ENCODE measurements around the gene ANAPC13. TPM values are rescaled to one million over a fixed set of nuclear protein-coding genes. Genes with fewer than 3 reads are reported as not detected.
A peak's percentile ranks its signal among the peaks of the same experiment; 100 is the strongest.

Gene ANAPC13
- total and polyA plus RNA-seq, 2 donors from 2014 or later, result 55.3 to 160 TPM

DNA sequence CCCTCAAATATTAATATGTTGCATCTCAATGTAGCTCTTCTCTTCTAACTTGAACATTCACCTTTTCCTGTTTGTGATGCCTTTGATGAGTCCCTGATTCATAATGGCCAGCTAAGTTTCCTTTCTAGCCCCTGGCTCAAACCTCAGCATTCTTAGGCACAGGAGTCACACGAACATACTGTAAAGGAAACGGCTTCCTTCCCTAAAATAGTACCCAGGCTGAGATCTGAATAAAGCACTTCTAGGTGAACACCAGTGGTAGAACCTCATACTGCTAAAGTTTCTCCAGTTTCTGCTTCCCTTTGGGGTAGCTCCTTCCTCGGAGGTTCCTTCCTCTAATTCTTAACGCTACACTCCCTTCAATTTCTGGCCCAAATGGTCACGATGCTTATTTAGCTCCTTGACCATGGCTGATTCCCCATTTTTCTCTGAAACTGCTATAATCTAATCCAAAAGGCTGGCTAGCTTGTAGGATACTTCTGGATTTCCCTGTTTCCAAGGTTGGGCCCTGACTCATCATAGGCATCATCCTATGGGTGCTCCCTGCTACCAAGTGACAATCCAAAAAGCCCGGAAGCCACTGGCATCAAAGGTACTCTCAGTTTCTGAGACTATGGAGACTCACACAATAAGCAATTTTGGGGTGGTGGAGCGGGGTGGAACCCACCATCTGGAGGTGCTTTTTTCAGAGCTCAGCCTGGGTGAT is 2.4 kb downstream of the ANAPC13 start:
- H3K27me3 ChIP-seq (ENCODE audit: control insufficient read depth, insufficient read depth, low read length), result no peaks in the 10 kb centered on the region
- TF ChIP-seq, protein P1, sequence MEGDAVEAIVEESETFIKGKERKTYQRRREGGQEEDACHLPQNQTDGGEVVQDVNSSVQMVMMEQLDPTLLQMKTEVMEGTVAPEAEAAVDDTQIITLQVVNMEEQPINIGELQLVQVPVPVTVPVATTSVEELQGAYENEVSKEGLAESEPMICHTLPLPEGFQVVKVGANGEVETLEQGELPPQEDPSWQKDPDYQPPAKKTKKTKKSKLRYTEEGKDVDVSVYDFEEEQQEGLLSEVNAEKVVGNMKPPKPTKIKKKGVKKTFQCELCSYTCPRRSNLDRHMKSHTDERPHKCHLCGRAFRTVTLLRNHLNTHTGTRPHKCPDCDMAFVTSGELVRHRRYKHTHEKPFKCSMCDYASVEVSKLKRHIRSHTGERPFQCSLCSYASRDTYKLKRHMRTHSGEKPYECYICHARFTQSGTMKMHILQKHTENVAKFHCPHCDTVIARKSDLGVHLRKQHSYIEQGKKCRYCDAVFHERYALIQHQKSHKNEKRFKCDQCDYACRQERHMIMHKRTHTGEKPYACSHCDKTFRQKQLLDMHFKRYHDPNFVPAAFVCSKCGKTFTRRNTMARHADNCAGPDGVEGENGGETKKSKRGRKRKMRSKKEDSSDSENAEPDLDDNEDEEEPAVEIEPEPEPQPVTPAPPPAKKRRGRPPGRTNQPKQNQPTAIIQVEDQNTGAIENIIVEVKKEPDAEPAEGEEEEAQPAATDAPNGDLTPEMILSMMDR (IDR thresholded peaks at IDR 0.05; ENCODE audit: borderline replicate concordance, extremely low read depth, insufficient read depth), result no peak
- intact Hi-C loops (cut with DNase I), result no loop called here
- H3K9me3 ChIP-seq (ENCODE audit: control insufficient read depth in 2 of 3, insufficient read depth in 1 of 3, low read length in 3 of 3), result no peaks in the 10 kb centered on the region
- no peak overlapping the region for H3K27ac ChIP-seq (ENCODE audit: low read depth in 2 of 2, low read length in 2 of 2)
- DNase-seq (no peak), FAIRE-seq (no peak)
- H3K36me3 ChIP-seq (ENCODE audit: control insufficient read depth in 2 of 3, insufficient read depth in 3 of 3, low read length in 3 of 3), result peaks cover 9 to 25% (median 14%) of the 10 kb centered on the region in 3 donors
- peak overlapping the region in 1 of 3 donors; percentile 88 for H3K4me3 ChIP-seq (ENCODE audit: low read length in 3 of 3)
- H3K4me1 ChIP-seq (ENCODE audit: control insufficient read depth in 2 of 3, insufficient read depth in 2 of 3, low read depth in 1 of 3, low read length in 3 of 3), result peaks cover 7 to 18% (median 15%) of the 10 kb centered on the region in 3 donors
- H3K9ac ChIP-seq (ENCODE audit: low read length in 3 of 3), result peak overlapping the region in 1 of 3 donors; percentile 31

GRCh38 chr3:134482622-134483021 is 3.2 kb downstream of the ANAPC13 start:
- TF ChIP-seq, protein P1 (IDR thresholded peaks at IDR 0.05; ENCODE audit: borderline replicate concordance, extremely low read depth, insufficient read depth), result no peak
- H3K27me3 ChIP-seq (ENCODE audit: control insufficient read depth, insufficient read depth, low read length), result no peaks in the 10 kb centered on the region
- no peak overlapping the region for H3K4me3 ChIP-seq (ENCODE audit: low read length in 3 of 3)
- intact Hi-C loops (cut with DNase I), result no loop called here
- no peaks in the 10 kb centered on the region for H3K9me3 ChIP-seq (ENCODE audit: control insufficient read depth in 2 of 3, insufficient read depth in 1 of 3, low read length in 3 of 3)
- peaks cover 7 to 21% (median 15%) of the 10 kb centered on the region in 3 donors for H3K4me1 ChIP-seq (ENCODE audit: control insufficient read depth in 2 of 3, insufficient read depth in 2 of 3, low read depth in 1 of 3, low read length in 3 of 3)
- FAIRE-seq, result no peak
- no peak for DNase-seq
- H3K27ac ChIP-seq (ENCODE audit: low read depth in 2 of 2, low read length in 2 of 2), result no peak overlapping the region
- no peak overlapping the region for H3K9ac ChIP-seq (ENCODE audit: low read length in 3 of 3)
- H3K36me3 ChIP-seq (ENCODE audit: control insufficient read depth in 2 of 3, insufficient read depth in 3 of 3, low read length in 3 of 3), result peaks cover 9 to 25% (median 14%) of the 10 kb centered on the region in 3 donors

DNA sequence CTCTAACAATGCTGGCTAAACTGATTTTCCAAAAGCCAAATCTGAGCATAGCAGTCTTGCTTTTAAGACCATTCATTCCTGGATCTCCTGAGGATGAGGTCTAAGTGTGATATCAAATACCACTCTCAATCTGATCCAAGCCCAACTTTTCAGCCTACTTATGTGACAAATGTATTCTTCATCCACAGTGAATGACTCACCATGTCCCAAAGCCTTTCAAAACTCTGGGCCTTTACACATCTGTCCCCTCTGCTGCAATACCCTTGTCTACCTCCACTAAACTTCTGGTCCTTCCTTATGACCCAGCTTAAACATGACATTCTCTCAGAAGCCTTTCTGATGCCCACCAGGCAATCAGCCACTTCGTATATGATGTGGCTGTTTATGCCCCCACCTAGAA is 4.6 kb downstream of the ANAPC13 start:
- H3K9me3 ChIP-seq (ENCODE audit: control insufficient read depth in 2 of 3, insufficient read depth in 1 of 3, low read length in 3 of 3), result no peaks in the 10 kb centered on the region
- H3K9ac ChIP-seq (ENCODE audit: low read length in 3 of 3), result no peak overlapping the region
- peaks cover 9 to 25% (median 14%) of the 10 kb centered on the region in 3 donors for H3K36me3 ChIP-seq (ENCODE audit: control insufficient read depth in 2 of 3, insufficient read depth in 3 of 3, low read length in 3 of 3)
- H3K4me1 ChIP-seq (ENCODE audit: control insufficient read depth in 2 of 3, insufficient read depth in 2 of 3, low read depth in 1 of 3, low read length in 3 of 3), result peaks cover 4 to 27% (median 20%) of the 10 kb centered on the region in 3 donors
- no peaks in the 10 kb centered on the region for H3K27me3 ChIP-seq (ENCODE audit: control insufficient read depth, insufficient read depth, low read length)
- intact Hi-C loops (cut with DNase I), result no loop called here
- no peak for DNase-seq
- H3K4me3 ChIP-seq (ENCODE audit: low read length in 3 of 3), result no peak overlapping the region
- no peak for FAIRE-seq
- H3K27ac ChIP-seq (ENCODE audit: low read depth in 2 of 2, low read length in 2 of 2), result no peak overlapping the region
- TF ChIP-seq, protein P1 (IDR thresholded peaks at IDR 0.05; ENCODE audit: borderline replicate concordance, extremely low read depth, insufficient read depth), result no peak

All from kidney (tissue), 14 donors.